Cerebellar nuclear complex (tissue), 1 donor: ENCODE results near the gene PDIK1L.

Experiments
- DNase-seq, 2 experiments: peaks; one replicate each; lab custom pipeline; 2025; lab: John Stamatoyannopoulos, UW

Gene PDIK1L

GRCh38 chr1:26122988-26123973, 11.7 kb downstream of the PDIK1L start:
- DNase-seq = no peak

- DNase-seq = no peak
Observed at GRCh38 chr1:26124418-26125331, 13.1 kb downstream of the PDIK1L start.

GRCh38 chr1:26125382-26125781, 13.8 kb downstream of the PDIK1L start:
- DNase-seq = no peak

GRCh38 chr1:26125946-26126320, 14.3 kb downstream of the PDIK1L start:
- no peak for DNase-seq

- DNase-seq = no peak
Observed at GRCh38 chr1:26126321-26127084, 14.9 kb downstream of the PDIK1L start.

- DNase-seq = no peak
Observed at GRCh38 chr1:26127235-26128163, 15.9 kb downstream of the PDIK1L start.

- DNase-seq = no peak
Observed at GRCh38 chr1:26129778-26130177, 18.2 kb downstream of the PDIK1L start.

GRCh38 chr1:26130695-26131094, 19.1 kb downstream of the PDIK1L start:
- DNase-seq = no peak

- no peak for DNase-seq
Observed at GRCh38 chr1:26132128-26132833, 20.7 kb downstream of the PDIK1L start.

GRCh38 chr1:26132834-26133167, 21.2 kb downstream of the PDIK1L start:
- DNase-seq = no peak

GRCh38 chr1:26134466-26134865, 22.8 kb downstream of the PDIK1L start:
- no peak for DNase-seq

- no peak for DNase-seq
Observed at GRCh38 chr1:26138974-26139558, 27.4 kb downstream of the PDIK1L start.

GRCh38 chr1:26142159-26142558, 30.5 kb downstream of the PDIK1L start:
- no peak for DNase-seq

GRCh38 chr1:26145041-26145959, 33.7 kb downstream of the PDIK1L start:
- peak in 1 of 2 experiments; percentile 7 for DNase-seq

GRCh38 chr1:26145960-26146294, 34.3 kb downstream of the PDIK1L start:
- DNase-seq = no peak

GRCh38 chr1:26148887-26149286, 37.3 kb downstream of the PDIK1L start:
- no peak for DNase-seq

- DNase-seq = no peak
Observed at GRCh38 chr1:26153966-26154532, 42.4 kb downstream of the PDIK1L start.

GRCh38 chr1:26154750-26155149, 43.1 kb downstream of the PDIK1L start:
- no peak for DNase-seq
